Endodermal cell (in vitro differentiated cells): Measurements from ENCODE around the gene CFAP61. TPM values are rescaled to one million over a fixed set of nuclear protein-coding genes. Genes with fewer than 3 reads are reported as not detected.

ENCODE experiments used
- DNase-seq: peaks from one replicate; pipeline ENCODE4 v3.0.0-alpha.2; 2017
- H3K27ac ChIP-seq: 2 replicates; pipeline ENCODE4 v1.5.1; 2013; ENCODE audit warnings: mild to moderate bottlenecking, low read depth, low read length, moderate library complexity
- H3K27me3 ChIP-seq: 2 replicates; pipeline ENCODE4 v1.6.1; 2013; ENCODE audit warnings: mild to moderate bottlenecking, low read length, moderate library complexity; ENCODE audit not compliant: insufficient read depth, control insufficient read depth, poor library complexity, severe bottlenecking
- H3K36me3 ChIP-seq: 2 replicates; pipeline ENCODE4 v1.7.0; 2013; ENCODE audit warnings: mild to moderate bottlenecking, low read length, moderate library complexity; ENCODE audit not compliant: control insufficient read depth, insufficient read depth
- H3K4me1 ChIP-seq: one replicate; pipeline ENCODE4 v1.7.0; 2013; ENCODE audit warnings: low read length; ENCODE audit not compliant: control insufficient read depth, insufficient read depth
- H3K4me3 ChIP-seq: 2 replicates; pipeline ENCODE4 v1.5.1; 2013; ENCODE audit warnings: mild to moderate bottlenecking, low read length, moderate library complexity
- H3K9ac ChIP-seq: 2 replicates; pipeline ENCODE4 v1.6.1; 2013; ENCODE audit warnings: mild to moderate bottlenecking, low read length, moderate library complexity; ENCODE audit not compliant: poor library complexity, severe bottlenecking; ENCODE audit errors: extremely low read depth
- H3K9me3 ChIP-seq: 2 replicates; pipeline ENCODE4 v1.6.1; 2013; ENCODE audit warnings: mild to moderate bottlenecking, low read length, moderate library complexity; ENCODE audit not compliant: control insufficient read depth
- H3K27ac Mint-ChIP-seq: 2 replicates; pipeline ENCODE4 v1.8.0; 2020; ENCODE audit warnings: mixed read lengths
- H3K27me3 Mint-ChIP-seq: 2 replicates; pipeline ENCODE4 v1.8.0; 2021; ENCODE audit warnings: mild to moderate bottlenecking, mixed read lengths; ENCODE audit not compliant: insufficient read depth
- H3K36me3 Mint-ChIP-seq: 2 replicates; pipeline ENCODE4 v1.8.0; 2020; ENCODE audit warnings: low read depth, mixed read lengths
- H3K4me1 Mint-ChIP-seq: 2 replicates; pipeline ENCODE4 v1.8.0; 2020; ENCODE audit warnings: mixed read lengths
- H3K4me3 Mint-ChIP-seq: 2 replicates; pipeline ENCODE4 v1.8.0; 2020; ENCODE audit warnings: mild to moderate bottlenecking, moderate library complexity, mixed read lengths
- H3K9me3 Mint-ChIP-seq: 2 replicates; pipeline ENCODE4 v1.8.0; 2020; ENCODE audit warnings: mild to moderate bottlenecking, mixed read lengths
- WGBS, 2 experiments: methylation state at CpG; one replicate each; pipeline versions ENCODE4 v1.1.5 to v1.1.7; 2013; ENCODE audit warnings: missing lambda C conversion rate in 2 of 2, mixed read lengths in 1 of 2; ENCODE audit not compliant: insufficient coverage in 1 of 2, insufficient read length in 1 of 2; 5-methylcytosine and 5-hydroxymethylcytosine counted together
- total RNA-seq, 2 donors: library from RNA; stranded (reverse); fragmentation: NEBNext Ultra II Directional in 1 of 2; extraction: Animal tissue kit (Norgen Biotek cat#: 25700) in 1 of 2; gene quantifications; 2 replicates in 1 of 2; 3 replicates in 1 of 2; pipeline ENCODE4 v1.2.1, GENCODE V29; 2021
- TF ChIP-seq, protein P1 (sequence below): fragments of 200-600 bp; sonication (generic); conservative IDR thresholded peaks from 2 replicates; pipeline ENCODE4 v1.5.0; 2021; ENCODE audit warnings: antibody characterized with exemption, mild to moderate bottlenecking

The CFAP61 gene
- total RNA-seq, 2 donors from 2014 or later: 0.64 to 0.73 TPM

DNA sequence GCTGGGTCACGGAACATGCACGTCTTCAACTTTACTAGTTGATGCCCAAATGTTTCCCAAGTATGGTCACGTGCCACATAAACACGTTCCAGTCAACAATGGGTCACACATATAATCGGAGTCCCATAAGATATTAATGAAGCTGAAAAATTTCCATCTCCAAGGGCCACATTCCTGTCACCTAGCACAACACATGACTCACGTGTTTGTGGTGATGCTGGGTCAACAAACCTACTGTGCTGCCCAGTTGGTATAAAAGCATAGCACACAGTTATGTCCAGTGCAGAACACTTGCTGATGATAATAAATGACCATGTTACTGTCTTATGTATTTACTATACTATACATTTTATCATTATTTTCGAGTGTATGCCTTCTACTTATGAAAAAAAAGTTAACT lies 247.6 kb downstream of the CFAP61 start:
- H3K4me1 Mint-ChIP-seq: no peaks in the 10 kb centered on the region
- H3K27me3 ChIP-seq: no peaks in the 10 kb centered on the region
- H3K27ac ChIP-seq: no peak overlapping the region
- no peaks in the 10 kb centered on the region for H3K36me3 Mint-ChIP-seq
- H3K4me3 ChIP-seq: no peak overlapping the region
- H3K4me3 Mint-ChIP-seq: no peak overlapping the region
- no peaks in the 10 kb centered on the region for H3K36me3 ChIP-seq
- TF ChIP-seq, protein P1, sequence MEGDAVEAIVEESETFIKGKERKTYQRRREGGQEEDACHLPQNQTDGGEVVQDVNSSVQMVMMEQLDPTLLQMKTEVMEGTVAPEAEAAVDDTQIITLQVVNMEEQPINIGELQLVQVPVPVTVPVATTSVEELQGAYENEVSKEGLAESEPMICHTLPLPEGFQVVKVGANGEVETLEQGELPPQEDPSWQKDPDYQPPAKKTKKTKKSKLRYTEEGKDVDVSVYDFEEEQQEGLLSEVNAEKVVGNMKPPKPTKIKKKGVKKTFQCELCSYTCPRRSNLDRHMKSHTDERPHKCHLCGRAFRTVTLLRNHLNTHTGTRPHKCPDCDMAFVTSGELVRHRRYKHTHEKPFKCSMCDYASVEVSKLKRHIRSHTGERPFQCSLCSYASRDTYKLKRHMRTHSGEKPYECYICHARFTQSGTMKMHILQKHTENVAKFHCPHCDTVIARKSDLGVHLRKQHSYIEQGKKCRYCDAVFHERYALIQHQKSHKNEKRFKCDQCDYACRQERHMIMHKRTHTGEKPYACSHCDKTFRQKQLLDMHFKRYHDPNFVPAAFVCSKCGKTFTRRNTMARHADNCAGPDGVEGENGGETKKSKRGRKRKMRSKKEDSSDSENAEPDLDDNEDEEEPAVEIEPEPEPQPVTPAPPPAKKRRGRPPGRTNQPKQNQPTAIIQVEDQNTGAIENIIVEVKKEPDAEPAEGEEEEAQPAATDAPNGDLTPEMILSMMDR: no peak
- no peak overlapping the region for H3K27ac Mint-ChIP-seq
- H3K9ac ChIP-seq: no peak overlapping the region
- peaks cover 2% of the 10 kb centered on the region for H3K27me3 Mint-ChIP-seq
- WGBS, 2 experiments: 77 to 83% methylated on average over 6 of the region's 7 CpGs
- no peaks in the 10 kb centered on the region for H3K4me1 ChIP-seq
- H3K9me3 ChIP-seq: no peaks in the 10 kb centered on the region
- DNase-seq: no peak
- no peaks in the 10 kb centered on the region for H3K9me3 Mint-ChIP-seq

DNA sequence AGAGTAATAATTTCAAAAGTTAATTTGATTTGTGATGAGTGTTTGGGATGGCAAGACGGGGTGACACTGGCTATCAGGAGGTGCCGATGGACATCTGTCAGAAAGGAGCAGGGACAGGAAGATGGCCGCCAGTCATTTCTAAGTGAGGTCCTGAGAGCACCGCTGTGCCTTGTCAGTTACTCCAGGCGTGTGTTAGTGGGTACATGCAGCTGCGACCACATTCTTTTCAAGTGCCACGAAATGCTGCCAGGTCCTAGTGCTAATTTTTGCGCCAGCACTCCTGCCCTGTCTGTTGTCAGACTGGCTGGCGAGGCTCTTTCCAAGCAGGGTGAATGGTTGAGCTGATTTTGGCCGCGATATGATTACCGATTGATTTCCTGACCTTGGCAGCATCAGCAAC lies 251.0 kb downstream of the CFAP61 start:
- H3K27ac ChIP-seq: no peak overlapping the region
- H3K4me1 Mint-ChIP-seq: no peaks in the 10 kb centered on the region
- WGBS, 2 experiments: 91 to 93% methylated on average over 12 of the region's 12 CpGs
- H3K36me3 ChIP-seq: no peaks in the 10 kb centered on the region
- H3K4me1 ChIP-seq: no peaks in the 10 kb centered on the region
- no peaks in the 10 kb centered on the region for H3K27me3 ChIP-seq
- H3K36me3 Mint-ChIP-seq: no peaks in the 10 kb centered on the region
- no peak overlapping the region for H3K4me3 ChIP-seq
- H3K9me3 ChIP-seq: no peaks in the 10 kb centered on the region
- no peak overlapping the region for H3K27ac Mint-ChIP-seq
- no peak for DNase-seq
- H3K27me3 Mint-ChIP-seq: no peaks in the 10 kb centered on the region
- no peaks in the 10 kb centered on the region for H3K9me3 Mint-ChIP-seq
- TF ChIP-seq, protein P1: no peak
- no peak overlapping the region for H3K4me3 Mint-ChIP-seq
- no peak overlapping the region for H3K9ac ChIP-seq

DNA sequence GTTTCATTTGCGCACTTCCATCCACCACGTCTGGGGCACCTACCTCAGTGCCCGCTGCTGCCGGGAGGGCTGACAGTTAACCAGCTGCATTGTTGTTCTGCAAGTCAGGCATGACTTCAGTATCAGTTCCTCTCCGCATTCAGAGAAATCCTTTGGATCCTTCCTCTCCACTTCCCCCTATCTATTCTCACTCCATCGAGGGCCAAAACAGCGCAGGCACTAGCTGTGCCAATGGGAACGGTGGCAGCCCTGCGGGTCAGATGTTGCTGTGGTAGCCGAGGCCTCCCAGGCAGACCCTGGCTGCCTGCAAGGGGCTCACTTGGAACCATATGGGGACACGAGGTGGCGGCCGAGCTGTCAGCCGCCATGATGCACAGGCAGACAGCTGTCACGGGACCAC lies 251.4 kb downstream of the CFAP61 start:
- no peaks in the 10 kb centered on the region for H3K4me1 ChIP-seq
- Mint-ChIP-seq H3K9me3 (no peaks in the 10 kb centered on the region), H3K4me3 (no peak overlapping the region), H3K36me3 (no peaks in the 10 kb centered on the region), H3K4me1 (no peaks in the 10 kb centered on the region), H3K27ac (no peak overlapping the region), H3K27me3 (no peaks in the 10 kb centered on the region)
- no peaks in the 10 kb centered on the region for H3K36me3 ChIP-seq
- DNase-seq: no peak
- H3K27me3 ChIP-seq: no peaks in the 10 kb centered on the region
- no peak overlapping the region for H3K4me3 ChIP-seq
- WGBS, 2 experiments: 92% methylated on average over 13 to 15 of the region's 15 CpGs
- no peaks in the 10 kb centered on the region for H3K9me3 ChIP-seq
- H3K27ac ChIP-seq: no peak overlapping the region
- TF ChIP-seq, protein P1: no peak
- no peak overlapping the region for H3K9ac ChIP-seq
